Embryonic facial prominence (tissue), 1 donor: ENCODE measurements around the gene JAG1.

Experiments used
- DNase-seq: peaks from one replicate; pipeline ENCODE4 v3.0.0-alpha.2; 2016; ENCODE audit errors: extremely low spot score

JAG1 gene

GRCh38 chr20:10667560-10668167 lies 6.1 kb downstream of the JAG1 start:
- no peak for DNase-seq

- DNase-seq, result no peak
These were observed 6.8 kb downstream of the JAG1 start for GRCh38 chr20:10667077-10667401.

GRCh38 chr20:10666221-10667076 lies 7.3 kb downstream of the JAG1 start:
- DNase-seq, result no peak

GRCh38 chr20:10665791-10666190 lies 8.0 kb downstream of the JAG1 start:
- DNase-seq, result no peak

- DNase-seq, result no peak
These were observed 8.7 kb downstream of the JAG1 start for GRCh38 chr20:10665027-10665561.

- DNase-seq, result no peak
These were observed 10.0 kb downstream of the JAG1 start for GRCh38 chr20:10663756-10664155.

- DNase-seq, result no peak
These were observed 10.9 kb downstream of the JAG1 start for GRCh38 chr20:10662661-10663458.

- DNase-seq, result no peak
These were observed 11.6 kb downstream of the JAG1 start for GRCh38 chr20:10662151-10662550.

- DNase-seq, result no peak
These were observed 12.5 kb downstream of the JAG1 start for GRCh38 chr20:10661261-10661660.

GRCh38 chr20:10660661-10661060 lies 13.1 kb downstream of the JAG1 start:
- no peak for DNase-seq

- no peak for DNase-seq
These were observed 13.9 kb downstream of the JAG1 start for GRCh38 chr20:10659651-10660601.

- no peak for DNase-seq
These were observed 14.7 kb downstream of the JAG1 start for GRCh38 chr20:10658876-10659632.

GRCh38 chr20:10658051-10658823 lies 15.6 kb downstream of the JAG1 start:
- DNase-seq, result no peak

- DNase-seq, result no peak
These were observed 16.3 kb downstream of the JAG1 start for GRCh38 chr20:10657453-10657852.

- no peak for DNase-seq
These were observed 17.8 kb downstream of the JAG1 start for GRCh38 chr20:10655720-10656669.

- no peak for DNase-seq
These were observed 19.2 kb downstream of the JAG1 start for GRCh38 chr20:10654630-10655029.

GRCh38 chr20:10654250-10654610 lies 19.6 kb downstream of the JAG1 start:
- no peak for DNase-seq

- no peak for DNase-seq
These were observed 20.1 kb downstream of the JAG1 start for GRCh38 chr20:10653599-10654249.
